ENCODE data around the gene SHISA4.
A peak's percentile ranks its signal among the peaks of the same experiment; 100 is the strongest.

SHISA4 gene

DNA sequence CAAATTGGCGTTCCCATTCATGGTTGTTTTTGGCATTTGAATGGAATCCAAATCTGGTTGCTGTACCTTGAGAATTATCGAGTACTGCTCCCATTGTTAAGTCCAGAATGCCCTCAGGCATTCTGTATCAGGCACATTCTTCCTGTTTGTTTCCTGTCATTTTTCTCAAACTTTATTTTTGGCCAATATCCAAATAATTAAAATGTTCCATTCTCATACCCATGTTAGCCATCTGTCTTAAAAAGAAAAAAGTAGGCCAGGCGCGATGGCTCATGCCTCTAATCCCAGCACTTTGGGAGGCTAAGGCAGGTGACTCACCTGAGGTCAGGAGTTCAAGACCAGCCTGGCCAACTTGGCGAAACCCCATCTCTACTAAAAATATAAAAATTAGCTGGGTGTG lies 29.3 kb upstream of the SHISA4 start:
- no peak for DNase-seq
- Histone ChIP-seq H3K27me3 (no peaks in the 10 kb centered on the region), H3K9me3 (no peaks in the 10 kb centered on the region), H3K36me3 (peaks cover 92% of the 10 kb centered on the region), H3K4me3 (ENCODE audit: low read depth, low read length) (no peak overlapping the region), H3K4me1 (peaks cover 3% of the 10 kb centered on the region; the same call in 1 of the 2 replicates)
- TF ChIP-seq CTCF (IDR thresholded peaks at IDR 0.05; ENCODE audit: low read depth, low read length), result no peak

GRCh38 chr1:201861448-201861847 lies 27.2 kb upstream of the SHISA4 start:
- Histone ChIP-seq H3K36me3 (peaks cover 84% of the 10 kb centered on the region), H3K4me1 (peaks cover 3% of the 10 kb centered on the region; the same call in 1 of the 2 replicates), H3K27me3 (no peaks in the 10 kb centered on the region), H3K4me3 (ENCODE audit: low read depth, low read length) (no peak overlapping the region), H3K9me3 (no peaks in the 10 kb centered on the region)
- TF ChIP-seq CTCF (IDR thresholded peaks at IDR 0.05; ENCODE audit: low read depth, low read length), result no peak
- DNase-seq, result no peak

DNA sequence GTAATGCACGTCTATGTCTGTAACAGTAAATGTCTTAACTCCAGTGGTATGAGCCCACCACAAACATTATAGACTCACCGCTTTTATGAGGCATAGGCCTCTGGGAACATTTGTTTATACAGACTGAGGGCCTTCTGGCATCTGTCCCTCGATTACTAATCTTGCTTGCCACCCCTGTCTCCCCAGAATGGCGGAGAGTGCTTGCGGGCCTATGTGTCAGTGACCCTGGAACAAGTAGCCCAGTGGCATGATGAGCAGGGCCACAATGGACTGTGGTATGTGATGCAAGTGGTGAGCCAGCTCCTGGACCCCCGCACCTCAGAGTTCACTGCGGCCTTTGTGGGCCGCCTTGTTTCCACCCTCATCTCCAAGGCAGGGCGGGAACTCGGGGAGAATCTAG lies 18.3 kb upstream of the SHISA4 start:
- Histone ChIP-seq H3K9me3 (no peaks in the 10 kb centered on the region), H3K4me1 (no peaks in the 10 kb centered on the region), H3K27me3 (no peaks in the 10 kb centered on the region), H3K36me3 (peaks cover 81% of the 10 kb centered on the region), H3K4me3 (ENCODE audit: low read depth, low read length) (no peak overlapping the region)
- DNase-seq, result no peak
- no peak for TF ChIP-seq CTCF (IDR thresholded peaks at IDR 0.05; ENCODE audit: low read depth, low read length)

DNA sequence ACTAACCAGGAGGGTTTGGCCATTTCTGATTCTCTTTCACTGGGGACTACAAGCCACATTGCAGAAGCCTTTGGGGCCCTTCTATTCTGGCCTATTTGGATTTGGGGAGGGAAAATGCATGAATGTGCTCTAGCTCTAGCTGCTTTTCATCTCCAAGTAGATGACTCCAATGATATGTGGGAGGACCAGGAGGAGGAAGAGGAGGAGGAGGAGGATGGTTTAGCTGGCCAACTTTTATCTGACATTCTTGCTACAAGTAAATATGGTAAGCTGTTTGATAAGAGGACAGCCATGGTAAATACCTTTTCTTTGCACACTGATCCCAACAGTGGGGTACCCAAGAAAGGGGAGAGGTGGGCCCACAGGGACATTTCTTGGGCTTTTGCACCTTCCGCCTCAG lies 14.0 kb upstream of the SHISA4 start:
- peaks cover 57% of the 10 kb centered on the region for H3K36me3 ChIP-seq
- no peak for TF ChIP-seq CTCF (IDR thresholded peaks at IDR 0.05; ENCODE audit: low read depth, low read length)
- no peaks in the 10 kb centered on the region for H3K4me1 ChIP-seq
- no peak for DNase-seq
- H3K9me3 ChIP-seq, result no peaks in the 10 kb centered on the region
- H3K27me3 ChIP-seq, result no peaks in the 10 kb centered on the region
- no peak overlapping the region for H3K4me3 ChIP-seq (ENCODE audit: low read depth, low read length)

DNA sequence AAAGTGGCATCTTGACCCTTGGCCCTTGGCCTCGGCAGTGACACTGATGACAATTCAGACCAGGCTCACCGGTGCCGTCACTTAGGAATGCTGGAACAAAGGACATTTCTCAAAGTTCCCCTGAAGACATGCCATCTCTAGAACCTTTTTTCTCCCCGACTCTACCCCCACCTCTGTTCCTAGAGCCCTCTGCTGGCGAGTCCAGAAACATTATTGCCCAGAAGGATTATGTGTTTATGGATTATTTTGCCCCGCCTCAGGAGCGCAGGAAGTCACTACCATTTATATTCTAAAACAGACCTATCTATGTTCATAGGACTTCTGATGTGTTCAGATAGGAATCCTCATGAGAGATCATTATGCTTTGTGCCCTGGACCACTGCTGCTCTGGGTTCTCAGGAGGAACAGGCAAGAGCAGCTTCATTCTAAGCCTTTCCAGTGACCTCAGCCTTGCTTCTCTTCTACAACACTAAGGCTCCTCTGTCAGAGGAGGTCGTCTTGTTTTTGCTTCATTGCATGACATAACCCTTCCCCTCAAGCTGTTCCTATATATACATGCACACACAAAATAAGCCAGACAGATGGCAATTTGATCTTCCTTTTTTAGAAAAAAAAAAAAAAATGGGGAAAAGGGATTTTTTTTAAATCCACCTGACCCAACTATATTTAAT lies 12.4 kb upstream of the SHISA4 start:
- Histone ChIP-seq H3K36me3 (peaks cover 43% of the 10 kb centered on the region), H3K27me3 (no peaks in the 10 kb centered on the region), H3K4me1 (no peaks in the 10 kb centered on the region), H3K4me3 (ENCODE audit: low read depth, low read length) (no peak overlapping the region), H3K9me3 (no peaks in the 10 kb centered on the region)
- TF ChIP-seq CTCF (IDR thresholded peaks at IDR 0.05; ENCODE audit: low read depth, low read length), result peak; percentile 50
- DNase-seq, result peak; percentile 37

GRCh38 chr1:201877877-201878401 lies 10.8 kb upstream of the SHISA4 start:
- DNase-seq, result peak; percentile 43
- Histone ChIP-seq H3K36me3 (peaks cover 26% of the 10 kb centered on the region), H3K9me3 (no peaks in the 10 kb centered on the region), H3K4me1 (no peaks in the 10 kb centered on the region), H3K4me3 (ENCODE audit: low read depth, low read length) (no peak overlapping the region), H3K27me3 (no peaks in the 10 kb centered on the region)
- peak; percentile 77 for TF ChIP-seq CTCF (IDR thresholded peaks at IDR 0.05; ENCODE audit: low read depth, low read length)

Data from BE2C (cell line).